Loucy (cell line): ENCODE results near the gene SMG1.

Source experiments
- EZH2phosphoT487 ChIP-seq: fragments of 200-600 bp; IDR thresholded peaks from 2 replicates; pipeline ENCODE4 v1.6.1; 2018; ENCODE audit warnings: antibody characterized with exemption, mild to moderate bottlenecking, moderate library complexity, borderline replicate concordance
- TF ChIP-seq, protein P1 (sequence below): fragments of 200-600 bp; sonication (generic); conservative IDR thresholded peaks from 2 replicates; pipeline ENCODE4 v1.5.1; 2014; ENCODE audit warnings: mild to moderate bottlenecking, antibody characterized with exemption, low read length

DNA sequence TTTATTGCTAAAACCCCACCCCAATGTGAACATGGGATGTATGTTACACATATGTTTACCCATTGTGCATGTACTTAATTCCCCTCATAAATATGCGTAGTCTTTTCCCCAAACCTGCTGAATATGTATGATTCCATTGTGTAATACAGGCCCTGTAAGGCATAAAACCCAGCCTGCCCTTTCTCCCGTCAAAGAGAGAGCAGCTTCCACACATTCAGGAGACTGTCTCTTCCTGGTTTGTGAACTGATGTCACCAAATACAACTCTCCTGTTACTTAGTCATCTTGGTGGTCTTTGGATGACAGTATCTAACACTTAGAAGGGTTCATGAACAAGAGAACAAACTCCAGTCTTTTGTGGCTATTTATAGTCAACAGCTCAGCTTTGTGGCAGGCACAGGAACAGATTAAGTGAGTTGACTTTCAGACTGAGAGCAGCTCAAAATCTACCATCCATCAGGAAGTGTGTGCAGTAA, 32.9 kb upstream of the SMG1 start:
- TF ChIP-seq, protein P1, sequence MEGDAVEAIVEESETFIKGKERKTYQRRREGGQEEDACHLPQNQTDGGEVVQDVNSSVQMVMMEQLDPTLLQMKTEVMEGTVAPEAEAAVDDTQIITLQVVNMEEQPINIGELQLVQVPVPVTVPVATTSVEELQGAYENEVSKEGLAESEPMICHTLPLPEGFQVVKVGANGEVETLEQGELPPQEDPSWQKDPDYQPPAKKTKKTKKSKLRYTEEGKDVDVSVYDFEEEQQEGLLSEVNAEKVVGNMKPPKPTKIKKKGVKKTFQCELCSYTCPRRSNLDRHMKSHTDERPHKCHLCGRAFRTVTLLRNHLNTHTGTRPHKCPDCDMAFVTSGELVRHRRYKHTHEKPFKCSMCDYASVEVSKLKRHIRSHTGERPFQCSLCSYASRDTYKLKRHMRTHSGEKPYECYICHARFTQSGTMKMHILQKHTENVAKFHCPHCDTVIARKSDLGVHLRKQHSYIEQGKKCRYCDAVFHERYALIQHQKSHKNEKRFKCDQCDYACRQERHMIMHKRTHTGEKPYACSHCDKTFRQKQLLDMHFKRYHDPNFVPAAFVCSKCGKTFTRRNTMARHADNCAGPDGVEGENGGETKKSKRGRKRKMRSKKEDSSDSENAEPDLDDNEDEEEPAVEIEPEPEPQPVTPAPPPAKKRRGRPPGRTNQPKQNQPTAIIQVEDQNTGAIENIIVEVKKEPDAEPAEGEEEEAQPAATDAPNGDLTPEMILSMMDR, result no peak
- no peak for TF ChIP-seq EZH2phosphoT487
